ENCODE results near the gene AKR1B15. TPM values are rescaled to one million over a fixed set of nuclear protein-coding genes. Genes with fewer than 3 reads are reported as not detected.

AKR1B15 gene
- total and polyA plus RNA-seq, 9 donors: 0.22 TPM; not detected in 8

DNA sequence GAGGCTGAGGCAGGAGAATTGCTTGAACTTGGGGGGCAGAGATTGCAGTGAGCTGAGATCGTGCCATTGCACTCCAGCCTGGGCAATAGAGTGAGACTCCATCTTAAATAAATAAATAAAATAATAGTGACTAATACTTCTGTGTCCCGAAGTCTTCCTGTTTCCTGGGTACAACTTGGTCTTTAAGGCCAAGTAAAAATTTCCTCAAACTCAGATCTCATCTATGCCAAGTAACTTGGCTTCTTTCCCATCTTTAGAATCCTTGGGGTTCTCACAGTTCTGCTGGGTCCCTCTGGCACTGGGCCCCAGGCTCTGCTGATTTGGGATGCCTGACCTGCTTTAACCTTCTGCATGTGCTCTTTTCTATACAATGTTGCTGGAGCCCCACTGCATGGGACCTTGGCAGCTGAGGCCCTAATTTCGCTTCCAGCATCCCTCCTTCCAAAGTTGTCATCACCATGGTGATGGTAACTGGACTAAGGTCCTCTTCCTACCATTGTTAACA, 44.2 kb upstream of the AKR1B15 start:
- Histone ChIP-seq H3K27ac (no peak overlapping the region), H3K27me3 (no peaks in the 10 kb centered on the region), H3K4me3 (no peak overlapping the region), H3K36me3 (no peaks in the 10 kb centered on the region), H3K9me3 (no peaks in the 10 kb centered on the region), H3K4me1 (ENCODE audit: insufficient read depth) (no peaks in the 10 kb centered on the region)
- intact Hi-C loops (cut with DNase I): loop anchor here in 1 of 4 donors (5.0 kb wide), 1 partner anchor 1897 kb away; no protein-coding TSS in a partner anchor
- TF ChIP-seq EP300 (IDR thresholded peaks at IDR 0.05) (no peak), POLR2A (IDR thresholded peaks at IDR 0.05) (no peak)
- TF ChIP-seq, protein P1, sequence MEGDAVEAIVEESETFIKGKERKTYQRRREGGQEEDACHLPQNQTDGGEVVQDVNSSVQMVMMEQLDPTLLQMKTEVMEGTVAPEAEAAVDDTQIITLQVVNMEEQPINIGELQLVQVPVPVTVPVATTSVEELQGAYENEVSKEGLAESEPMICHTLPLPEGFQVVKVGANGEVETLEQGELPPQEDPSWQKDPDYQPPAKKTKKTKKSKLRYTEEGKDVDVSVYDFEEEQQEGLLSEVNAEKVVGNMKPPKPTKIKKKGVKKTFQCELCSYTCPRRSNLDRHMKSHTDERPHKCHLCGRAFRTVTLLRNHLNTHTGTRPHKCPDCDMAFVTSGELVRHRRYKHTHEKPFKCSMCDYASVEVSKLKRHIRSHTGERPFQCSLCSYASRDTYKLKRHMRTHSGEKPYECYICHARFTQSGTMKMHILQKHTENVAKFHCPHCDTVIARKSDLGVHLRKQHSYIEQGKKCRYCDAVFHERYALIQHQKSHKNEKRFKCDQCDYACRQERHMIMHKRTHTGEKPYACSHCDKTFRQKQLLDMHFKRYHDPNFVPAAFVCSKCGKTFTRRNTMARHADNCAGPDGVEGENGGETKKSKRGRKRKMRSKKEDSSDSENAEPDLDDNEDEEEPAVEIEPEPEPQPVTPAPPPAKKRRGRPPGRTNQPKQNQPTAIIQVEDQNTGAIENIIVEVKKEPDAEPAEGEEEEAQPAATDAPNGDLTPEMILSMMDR (IDR thresholded peaks at IDR 0.05): no peak
- no peak for DNase-seq
- 83 to 87% (median 84%) methylated on average over 3 of the region's 3 CpGs for WGBS, 3 donors

DNA sequence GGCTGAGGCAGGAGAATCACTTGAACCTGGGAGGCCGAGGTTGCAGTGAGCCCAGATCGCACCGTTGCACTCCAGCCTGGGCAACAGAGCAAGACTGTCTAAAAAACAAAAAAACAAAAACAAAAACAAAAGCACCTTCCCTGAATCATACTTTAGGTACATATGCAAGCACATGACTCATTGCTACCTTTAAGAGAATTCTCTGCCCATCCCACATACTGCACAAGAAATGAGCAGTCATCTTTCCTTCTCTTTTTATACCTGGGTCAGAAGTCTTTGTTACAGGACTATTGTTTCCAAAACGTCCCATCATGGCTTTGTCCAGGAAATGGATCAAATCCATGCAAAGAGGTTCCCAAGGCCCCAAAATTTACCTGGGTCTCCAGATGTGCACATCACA, 43.1 kb upstream of the AKR1B15 start:
- no peak for TF ChIP-seq POLR2A (IDR thresholded peaks at IDR 0.05)
- no peaks in the 10 kb centered on the region for H3K4me1 ChIP-seq (ENCODE audit: insufficient read depth)
- no peak for DNase-seq
- H3K27me3 ChIP-seq: no peaks in the 10 kb centered on the region
- no peaks in the 10 kb centered on the region for H3K36me3 ChIP-seq
- intact Hi-C loops (cut with DNase I): no loop called here
- no peaks in the 10 kb centered on the region for H3K9me3 ChIP-seq
- H3K4me3 ChIP-seq: no peak overlapping the region
- WGBS, 3 donors: 82 to 87% (median 84%) methylated on average over 4 of the region's 4 CpGs
- H3K27ac ChIP-seq: no peak overlapping the region

DNA sequence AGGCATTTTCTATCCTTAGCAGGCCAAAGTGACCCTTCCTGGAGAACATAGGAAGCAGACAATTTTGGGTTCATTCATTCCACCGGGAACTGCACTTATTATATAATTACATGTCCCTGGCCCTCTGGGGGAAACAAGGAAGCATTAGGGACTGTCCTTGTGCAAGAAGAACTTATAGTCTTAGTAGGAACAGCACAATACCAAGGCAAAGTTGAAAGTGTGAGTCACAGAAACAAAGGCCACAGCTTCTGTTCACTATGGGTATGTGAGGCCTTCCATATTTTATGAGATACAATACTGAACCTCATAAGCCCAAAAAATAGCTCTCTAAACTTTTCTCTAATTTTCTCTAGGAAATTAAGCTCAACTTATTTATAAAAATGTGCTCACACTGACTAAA, 39.9 kb upstream of the AKR1B15 start:
- Histone ChIP-seq H3K9me3 (no peaks in the 10 kb centered on the region), H3K27ac (no peak overlapping the region), H3K4me3 (no peak overlapping the region), H3K27me3 (no peaks in the 10 kb centered on the region), H3K4me1 (ENCODE audit: insufficient read depth) (no peaks in the 10 kb centered on the region), H3K36me3 (no peaks in the 10 kb centered on the region)
- no peak for TF ChIP-seq EP300 (IDR thresholded peaks at IDR 0.05)
- TF ChIP-seq POLR2A (IDR thresholded peaks at IDR 0.05): no peak
- TF ChIP-seq, protein P1 (IDR thresholded peaks at IDR 0.05): no peak
- 87 to 97% (median 93%) methylated on average over 1 of the region's 1 CpG for WGBS, 3 donors
- intact Hi-C loops (cut with DNase I): no loop called here
- no peak for DNase-seq

GRCh38 chr7:134510646-134511045, 38.3 kb upstream of the AKR1B15 start:
- no peak for TF ChIP-seq EP300 (IDR thresholded peaks at IDR 0.05)
- TF ChIP-seq POLR2A (IDR thresholded peaks at IDR 0.05): no peak
- TF ChIP-seq, protein P1 (IDR thresholded peaks at IDR 0.05): no peak
- intact Hi-C loops (cut with DNase I): loop anchor here (5.0 to 10.0 kb wide), 4 partner anchors 68 to 94 kb away; no protein-coding TSS in a partner anchor
- Histone ChIP-seq H3K9me3 (no peaks in the 10 kb centered on the region), H3K4me1 (ENCODE audit: insufficient read depth) (no peaks in the 10 kb centered on the region), H3K4me3 (no peak overlapping the region), H3K27ac (no peak overlapping the region), H3K36me3 (no peaks in the 10 kb centered on the region), H3K27me3 (no peaks in the 10 kb centered on the region)
- WGBS, 3 donors: 33 to 54% (median 37%) methylated on average over 5 of the region's 5 CpGs
- DNase-seq: no peak

DNA sequence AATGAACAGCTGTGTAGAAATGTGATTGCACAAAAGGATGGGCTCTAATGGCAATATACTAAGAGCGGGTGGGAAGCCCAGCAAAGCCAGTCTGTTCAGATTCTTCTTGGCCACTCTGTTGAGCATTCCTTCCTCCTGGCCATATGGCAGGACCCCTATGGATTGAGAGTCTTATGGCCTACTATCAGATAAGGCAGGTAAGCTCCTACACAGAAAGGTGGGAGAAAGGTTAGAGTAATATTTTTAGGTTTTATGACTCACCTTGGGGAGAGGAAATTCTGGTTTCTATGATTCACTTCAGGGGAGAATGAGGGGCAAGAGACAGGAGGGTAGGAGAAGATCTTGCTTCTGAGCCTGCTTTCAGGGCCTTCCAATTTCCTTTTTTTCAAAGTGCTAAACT, 36.6 kb upstream of the AKR1B15 start:
- Histone ChIP-seq H3K27ac (no peak overlapping the region), H3K4me3 (no peak overlapping the region), H3K9me3 (no peaks in the 10 kb centered on the region), H3K27me3 (no peaks in the 10 kb centered on the region), H3K36me3 (no peaks in the 10 kb centered on the region), H3K4me1 (ENCODE audit: insufficient read depth) (no peaks in the 10 kb centered on the region)
- no peak for DNase-seq
- intact Hi-C loops (cut with DNase I): loop anchor here (5.0 to 10.0 kb wide), 4 partner anchors 70 to 93 kb away; no protein-coding TSS in a partner anchor
- WGBS, 3 donors: 89 to 100% (median 91%) methylated on average over 1 of the region's 1 CpG
- TF ChIP-seq POLR2A (IDR thresholded peaks at IDR 0.05) (no peak), EP300 (IDR thresholded peaks at IDR 0.05) (no peak)
- TF ChIP-seq, protein P1 (IDR thresholded peaks at IDR 0.05): no peak
